ENCODE results near the gene TARS1. TPM values are rescaled to one million over a fixed set of nuclear protein-coding genes. Genes with fewer than 3 reads are reported as not detected.

The TARS1 gene
- total RNA-seq, 1 experiment from 2014 or later = 417 TPM

DNA sequence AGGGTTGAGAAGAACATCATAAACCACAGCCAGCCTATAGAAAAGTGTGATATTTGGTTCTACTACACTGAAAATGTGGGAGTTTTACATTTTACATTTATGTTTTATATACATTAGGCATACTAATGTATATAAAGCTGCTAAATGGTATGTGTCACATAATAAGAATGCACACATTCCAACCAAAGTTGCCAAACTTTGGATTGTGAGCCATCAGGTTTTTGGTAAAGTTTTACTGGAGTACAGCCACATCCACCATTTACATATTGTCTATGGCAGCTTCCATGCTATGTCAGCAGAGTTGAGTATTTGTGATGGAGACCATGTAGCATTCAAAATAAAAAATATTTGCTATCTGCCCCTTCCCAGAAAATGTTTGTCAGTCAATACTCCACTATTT is 23.1 kb upstream of the TARS1 start:
- Histone ChIP-seq H2BK5ac (ENCODE audit: insufficient read length, low read length) (no peak overlapping the region), H2AFZ (ENCODE audit: low read length) (no peak overlapping the region), H2BK12ac (ENCODE audit: insufficient read length, low read depth, low read length) (no peak overlapping the region), H3K4me2 (ENCODE audit: insufficient read depth, insufficient read length, low read length) (no peak overlapping the region), H3K23ac (ENCODE audit: insufficient read length, low read depth, low read length) (no peak overlapping the region), H3K79me1 (ENCODE audit: insufficient read depth, low read depth, low read length, poor library complexity, severe bottlenecking) (no peaks in the 10 kb centered on the region), H3K9me3 (ENCODE audit: control insufficient read depth, low read depth, low read length) (no peaks in the 10 kb centered on the region), H3K56ac (ENCODE audit: insufficient read length, low read depth, low read length) (no peak overlapping the region), H4K91ac (ENCODE audit: insufficient read length, low read depth, low read length) (no peak overlapping the region), H2BK20ac (ENCODE audit: low read depth, low read length, poor library complexity, severe bottlenecking) (no peak overlapping the region), H3K9ac (ENCODE audit: extremely low read depth, insufficient read length, low read length) (no peak overlapping the region), H4K5ac (ENCODE audit: insufficient read length, low read depth, low read length) (no peak overlapping the region), H3K18ac (ENCODE audit: insufficient read length, low read depth, low read length) (no peak overlapping the region), H3K4me1 (ENCODE audit: insufficient read depth, low read length) (no peaks in the 10 kb centered on the region), H4K8ac (replicated peaks; ENCODE audit: insufficient read length, low read depth, low read length) (no peak overlapping the region), H3K14ac (ENCODE audit: insufficient read depth, low read length) (no peak overlapping the region), H3K23me2 (ENCODE audit: insufficient read length, low read depth, low read length, poor library complexity, severe bottlenecking) (no peaks in the 10 kb centered on the region), H3K27ac (ENCODE audit: insufficient read length, low read depth, low read length) (no peak overlapping the region), H2AK5ac (ENCODE audit: insufficient read length, low read length) (no peak overlapping the region), H4K20me1 (ENCODE audit: control insufficient read depth, insufficient read depth, insufficient read length) (no peaks in the 10 kb centered on the region), H2BK120ac (ENCODE audit: low read depth, low read length, poor library complexity, severe bottlenecking) (no peak overlapping the region), H3K4ac (ENCODE audit: low read depth, low read length) (no peak overlapping the region), H3K27me3 (ENCODE audit: insufficient read depth, low read length) (no peaks in the 10 kb centered on the region), H2BK15ac (ENCODE audit: low read depth, low read length) (no peak overlapping the region), H3K79me2 (ENCODE audit: insufficient read depth, low read length) (no peaks in the 10 kb centered on the region), H3T11ph (ENCODE audit: low read length) (no peak overlapping the region)
- H3K27ac Mint-ChIP-seq = no peak overlapping the region
- no peaks in the 10 kb centered on the region for H3K36me3 Mint-ChIP-seq (ENCODE audit: insufficient read depth in 1 of 3, low read depth in 3 of 3)
- TF ChIP-seq CTCF (conservative IDR thresholded peaks at IDR 0.05) = no peak
- no peak for DNase-seq
- no peaks in the 10 kb centered on the region for H3K9me3 Mint-ChIP-seq
- no peak overlapping the region for H3K4me3 Mint-ChIP-seq
- H3K27me3 Mint-ChIP-seq (ENCODE audit: low read depth) = no peaks in the 10 kb centered on the region; the same call in 1 of the 2 replicates
- H3K4me1 Mint-ChIP-seq = no peaks in the 10 kb centered on the region
